HepG2 (cell line): ENCODE results near the gene AMOTL2. TPM values are rescaled to one million over a fixed set of nuclear protein-coding genes. Genes with fewer than 3 reads are reported as not detected.

ENCODE experiments used
- ATAC-seq: fragments of 200-7000 bp; cut with Tn5 transposase; 3 replicates; pipeline ENCODE4 v1.9.1; 2020; ENCODE audit warnings: mild to moderate bottlenecking, moderate library complexity
- BruUV-seq: library from RNA; stranded (reverse); fragments of 400-500 nt; replicated peaks from 2 replicates; lab custom pipeline; 2021; lab: Mats Ljungman, UMichigan
- CTCF ChIA-PET: fragments of 300-600 bp; formaldehyde crosslinking; extraction: SDS; loops from one replicate; lab custom pipeline; 2021; ENCODE audit warnings: low total read pairs, inconsistent platforms, low intra/inter-chr PET ratio; lab: Yijun Ruan, JAX
- POLR2A ChIA-PET: fragments of 350-600 bp; sonication (Branson Sonifier 250); formaldehyde crosslinking; loops from one replicate; lab custom pipeline; 2020; ENCODE audit warnings: antibody characterized with exemption, inconsistent platforms; lab: Yijun Ruan, JAX
- DNase-seq: peaks from one replicate; pipeline ENCODE4 v3.0.0-alpha.2; 2015; ENCODE audit warnings: low spot score
- FAIRE-seq: peaks from 3 replicates; lab custom pipeline; 2011; peaks lifted over from hg19 to GRCh38; lab: Jason Lieb, UNC
- H2AFZ ChIP-seq: one replicate; pipeline ENCODE4 v1.6.1; 2011; ENCODE audit warnings: low read length, inconsistent platforms
- H3K27ac ChIP-seq: fragments of 300-600 bp; 3 replicates; pipeline ENCODE4 v1.8.0; 2011; ENCODE audit warnings: mixed run types, mild to moderate bottlenecking, mixed read lengths, low read length, inconsistent platforms; ENCODE audit not compliant: insufficient read depth; ENCODE audit errors: extremely low read length
- H3K27me3 ChIP-seq, 2 experiments: fragments of 200-600 bp in 1 of 2; 2 replicates in 1 of 2; 3 replicates in 1 of 2; pipeline versions ENCODE4 v1.6.0 to v1.8.0; 2011; ENCODE audit warnings: low read length in 2 of 2, mild to moderate bottlenecking in 2 of 2, moderate library complexity in 2 of 2, inconsistent platforms in 1 of 2; ENCODE audit not compliant: insufficient read depth in 2 of 2, control insufficient read depth in 1 of 2
- H3K36me3 ChIP-seq, 2 experiments: fragments of 200-600 bp in 1 of 2; replicated peaks in 1 of 2; 2 replicates in 1 of 2; 3 replicates in 1 of 2; pipeline versions ENCODE4 v1.5.1 to v1.8.0; 2011; ENCODE audit warnings: low read length in 2 of 2, inconsistent platforms in 1 of 2; ENCODE audit not compliant: insufficient read depth in 2 of 2, control insufficient read depth in 1 of 2
- H3K4me1 ChIP-seq: 2 replicates; pipeline ENCODE4 v1.5.1; 2012; ENCODE audit warnings: low read length, inconsistent platforms; ENCODE audit not compliant: insufficient read depth
- H3K4me2 ChIP-seq: 2 replicates; pipeline ENCODE4 v1.6.0; 2011; ENCODE audit warnings: low read depth, low read length, inconsistent platforms
- H3K4me3 ChIP-seq, 3 experiments: fragments of 200-600 bp in 1 of 3; sonication (generic), shearing (Covaris generic) in 1 of 3; replicated peaks in 1 of 3; 2 replicates each; pipeline ENCODE4 v1.5.1; 2011 to 2016; ENCODE audit warnings: low read length in 3 of 3, inconsistent platforms in 2 of 3, low read depth in 2 of 3, mild to moderate bottlenecking in 2 of 3, control low read depth in 1 of 3, mixed read lengths in 1 of 3; ENCODE audit not compliant: insufficient read depth in 1 of 3
- H3K79me2 ChIP-seq: one replicate; pipeline ENCODE4 v1.6.1; 2011; ENCODE audit warnings: low read length, inconsistent platforms; ENCODE audit not compliant: insufficient read depth
- H3K9ac ChIP-seq: 2 replicates; pipeline ENCODE4 v1.6.0; 2011; ENCODE audit warnings: mild to moderate bottlenecking, low read depth, low read length, inconsistent platforms; ENCODE audit not compliant: insufficient read depth
- H3K9me3 ChIP-seq: 2 replicates; pipeline ENCODE4 v1.5.1; 2012; ENCODE audit warnings: mild to moderate bottlenecking, low read length
- H4K20me1 ChIP-seq: 2 replicates; pipeline ENCODE4 v1.6.0; 2011; ENCODE audit warnings: inconsistent platforms, mild to moderate bottlenecking, low read length, moderate library complexity; ENCODE audit not compliant: insufficient read depth
- CBX1 ChIP-seq: IDR thresholded peaks from one replicate; pipeline ENCODE4 v1.6.1; 2016; ENCODE audit warnings: antibody characterized with exemption, low read depth
- HOXA3 ChIP-seq: sonication (generic); formaldehyde crosslinking; IDR thresholded peaks from 2 replicates; pipeline ENCODE4 v1.5.0; 2020; ENCODE audit warnings: missing genetic modification reagents
- KDM3A ChIP-seq: IDR thresholded peaks from 2 replicates; pipeline ENCODE4 v1.6.1; 2018; ENCODE audit warnings: low read depth, missing compliant biosample characterization
- KLF13 ChIP-seq: sonication (generic); formaldehyde crosslinking; IDR thresholded peaks from 2 replicates; pipeline ENCODE4 v1.4.0; 2020; ENCODE audit warnings: mild to moderate bottlenecking, missing genetic modification reagents
- NFE2L2 ChIP-seq: fragments of 150-350 bp; IDR thresholded peaks from 2 replicates; pipeline ENCODE4 v1.6.1; 2014; ENCODE audit warnings: low read length
- NFRKB ChIP-seq: fragments of 450-650 bp; IDR thresholded peaks from 2 replicates; pipeline ENCODE4 v1.6.1; 2017
- RBM39 ChIP-seq: fragments of 200-400 bp; formaldehyde crosslinking; IDR thresholded peaks from one replicate; pipeline ENCODE4 v1.6.1; 2018; ENCODE audit warnings: antibody characterized with exemption, mild to moderate bottlenecking, low read depth, low read length; ENCODE audit not compliant: poor library complexity, severe bottlenecking
- RORA ChIP-seq: sonication (generic); formaldehyde crosslinking; IDR thresholded peaks from 2 replicates; pipeline ENCODE4 v1.5.0; 2020; ENCODE audit warnings: mild to moderate bottlenecking, missing genetic modification reagents, moderate library complexity
- SMC3 ChIP-seq: IDR thresholded peaks from 2 replicates; pipeline ENCODE4 v1.6.1; 2011; ENCODE audit warnings: low read length, improper control_type of control experiment
- STAT5B ChIP-seq: sonication (generic); formaldehyde crosslinking; IDR thresholded peaks from 2 replicates; pipeline ENCODE4 v1.4.0; 2020; ENCODE audit warnings: missing genetic modification reagents
- THYN1 ChIP-seq: sonication (generic); formaldehyde crosslinking; IDR thresholded peaks from 2 replicates; pipeline ENCODE4 v1.8.1; 2023; ENCODE audit warnings: low read depth, mild to moderate bottlenecking, moderate library complexity, missing genetic modification reagents, borderline replicate concordance
- ZBTB7B ChIP-seq: sonication (generic); formaldehyde crosslinking; IDR thresholded peaks from 2 replicates; pipeline ENCODE4 v1.4.0; 2020; ENCODE audit warnings: missing genetic modification reagents
- ZFP37 ChIP-seq: sonication (generic); formaldehyde crosslinking; IDR thresholded peaks from 2 replicates; pipeline ENCODE4 v1.4.0; 2020; ENCODE audit warnings: missing genetic modification reagents, borderline replicate concordance
- ZFX ChIP-seq: sonication (generic); formaldehyde crosslinking; IDR thresholded peaks from 2 replicates; pipeline ENCODE4 v1.4.0; 2020; ENCODE audit warnings: mild to moderate bottlenecking, low read depth, missing genetic modification reagents, moderate library complexity
- ZMAT5 ChIP-seq: sonication (generic); formaldehyde crosslinking; IDR thresholded peaks from 2 replicates; pipeline ENCODE4 v1.5.0; 2020; ENCODE audit warnings: mild to moderate bottlenecking, low read depth, missing genetic modification reagents, borderline replicate concordance
- ZNF160 ChIP-seq: sonication (generic); formaldehyde crosslinking; IDR thresholded peaks from 2 replicates; pipeline ENCODE4 v1.8.0; 2022; ENCODE audit warnings: mild to moderate bottlenecking, inconsistent platforms, missing genetic modification reagents
- ZNF720 ChIP-seq: sonication (generic); formaldehyde crosslinking; IDR thresholded peaks from 2 replicates; pipeline ENCODE4 v1.4.0; 2020; ENCODE audit warnings: missing genetic modification reagents
- ZNF75D ChIP-seq: sonication (generic); formaldehyde crosslinking; IDR thresholded peaks from 2 replicates; pipeline ENCODE4 v1.8.1; 2023; ENCODE audit warnings: missing genetic modification reagents, mild to moderate bottlenecking, borderline replicate concordance
- ZNF770 ChIP-seq: sonication (generic); formaldehyde crosslinking; IDR thresholded peaks from 2 replicates; pipeline ENCODE4 v1.5.0; 2020; ENCODE audit warnings: mild to moderate bottlenecking, missing genetic modification reagents
- WGBS: methylation state at CpG from one replicate; pipeline ENCODE4 v1.1.6; 2017; ENCODE audit warnings: low lambda C conversion rate; 5-methylcytosine and 5-hydroxymethylcytosine counted together
- in situ Hi-C: cut with HindIII; loops from 2 replicates; pipeline ENCODE4 v1.10.0; 2017; ENCODE audit warnings: low pct_unique_long_range_greater_than_20kb; ENCODE audit not compliant: extremely low pct_ligation_motif_present
- intact Hi-C: fragments of 100-400 bp; cut with micrococcal nuclease; formaldehyde crosslinking; loops from one replicate; pipeline ENCODE4 v1.10.0; 2022; ENCODE audit not compliant: unreplicated experiment
- polyA plus RNA-seq, 8 experiments: library from polyadenylated mRNA; depleted of rRNA in 3 of 8; stranded (reverse) in 7 of 8; unstranded in 1 of 8; fragments of >200 nt; fragmentation: Illumina TruSeq in 4 of 8; extraction: Trizol in 4 of 8; gene quantifications; 2 replicates each; pipeline versions ENCODE4 v1.2.1 to v1.2.3, GENCODE V29; 2011 to 2016; ENCODE audit warnings: low read depth in 4 of 8, missing spikeins in 1 of 8, mixed read lengths in 1 of 8; ENCODE audit not compliant: insufficient read depth in 1 of 8
- total RNA-seq, 5 experiments: library from RNA; depleted of rRNA; stranded (reverse); fragments of >200 nt; fragmentation: Illumina TruSeq; extraction: Trizol; gene quantifications; 2 replicates each; pipeline ENCODE4 v1.2.3, GENCODE V29; 2016; ENCODE audit warnings: low read depth in 1 of 5
- TF ChIP-seq, protein P1 (sequence below): sonication (generic); formaldehyde crosslinking; IDR thresholded peaks from 2 replicates; pipeline ENCODE4 v1.4.0; 2020; ENCODE audit warnings: missing genetic modification reagents, borderline replicate concordance

The AMOTL2 gene
- total and polyA plus RNA-seq, 2 of the 13 experiments (the other 11 are each of a cell fraction or from before 2014, with no cell fraction given): 17.3 to 18.5 TPM

DNA sequence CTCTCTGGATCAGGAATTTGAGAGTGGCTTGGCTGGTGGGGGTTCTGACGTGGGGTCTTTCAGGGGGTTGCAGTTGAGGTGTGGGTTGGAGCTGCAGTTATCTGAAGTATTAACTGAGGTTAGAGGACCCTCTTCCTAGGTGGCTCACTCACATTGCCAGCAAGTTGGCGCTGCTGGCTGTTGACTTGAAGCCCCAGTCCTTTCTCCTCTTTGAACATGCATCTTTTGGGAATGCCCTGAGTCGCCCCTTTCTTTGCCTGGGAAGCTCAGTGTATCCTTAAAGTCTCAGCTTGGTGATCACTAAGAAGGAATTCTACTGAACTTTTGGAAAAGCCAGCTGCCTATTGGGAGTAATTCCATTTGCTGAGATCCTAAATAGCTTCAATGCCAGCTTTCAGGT lies 13.0 kb upstream of the AMOTL2 start (continued):
- TF ChIP-seq ZFX (CRISPR knock-in tag) (no peak), ZNF720 (no peak), ZNF75D (CRISPR knock-in tag) (no peak), ZFP37 (no peak), RORA (CRISPR knock-in tag) (no peak), ZNF160 (CRISPR knock-in tag) (no peak), KDM3A (no peak)

DNA sequence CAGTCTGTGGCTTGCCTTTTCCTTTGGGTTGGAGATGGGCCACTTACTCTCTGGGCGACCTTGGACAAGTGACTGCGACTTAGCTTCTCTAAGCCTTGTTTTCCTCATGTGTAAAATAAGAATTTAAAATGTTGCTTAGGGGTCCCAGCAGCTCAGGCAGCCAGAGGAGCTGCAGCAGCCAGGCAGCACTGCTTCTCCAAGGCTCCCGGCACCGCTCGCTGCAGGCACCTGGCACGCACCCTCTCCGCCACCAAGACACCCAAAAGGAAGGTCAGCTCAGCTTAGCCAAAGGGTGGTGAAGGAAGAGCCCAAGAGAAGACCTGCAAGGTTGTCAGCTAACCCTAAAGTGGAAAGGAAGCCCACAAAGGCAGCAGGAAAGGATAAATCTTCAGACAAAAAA lies 10.7 kb upstream of the AMOTL2 start:
- ATAC-seq (no peak), DNase-seq (no peak), FAIRE-seq (no peak)
- Histone ChIP-seq H3K9me3 (no peaks in the 10 kb centered on the region), H3K4me2 (no peak overlapping the region), H3K9ac (no peak overlapping the region), H3K27ac (no peak overlapping the region), H3K4me1 (no peaks in the 10 kb centered on the region), H3K36me3 (no peaks in the 10 kb centered on the region), H2AFZ (no peak overlapping the region), H3K79me2 (no peaks in the 10 kb centered on the region), H3K4me3 (no peak overlapping the region), H4K20me1 (no peaks in the 10 kb centered on the region), H3K27me3 (peaks cover 1 to 41% of the 10 kb centered on the region in 2 experiments; a peak in 3 of 5 replicates)
- ChIA-PET POLR2A (no interaction called here), CTCF (no interaction called here)
- BruUV-seq: no TSS peak
- in situ Hi-C loops: no loop called here
- WGBS: 70% methylated on average over 7 of the region's 7 CpGs
- intact Hi-C loops: no loop called here
- TF ChIP-seq ZBTB7B (CRISPR knock-in tag) (no peak), CBX1 (no peak), RBM39 (no peak), THYN1 (CRISPR knock-in tag) (no peak), KLF13 (CRISPR knock-in tag) (no peak), NFE2L2 (no peak), ZMAT5 (no peak), SMC3 (no peak), NFRKB (no peak), HOXA3 (CRISPR knock-in tag) (no peak), STAT5B (CRISPR knock-in tag) (no peak), RORA (CRISPR knock-in tag) (no peak), ZNF770 (CRISPR knock-in tag) (no peak)
- TF ChIP-seq, protein P1, sequence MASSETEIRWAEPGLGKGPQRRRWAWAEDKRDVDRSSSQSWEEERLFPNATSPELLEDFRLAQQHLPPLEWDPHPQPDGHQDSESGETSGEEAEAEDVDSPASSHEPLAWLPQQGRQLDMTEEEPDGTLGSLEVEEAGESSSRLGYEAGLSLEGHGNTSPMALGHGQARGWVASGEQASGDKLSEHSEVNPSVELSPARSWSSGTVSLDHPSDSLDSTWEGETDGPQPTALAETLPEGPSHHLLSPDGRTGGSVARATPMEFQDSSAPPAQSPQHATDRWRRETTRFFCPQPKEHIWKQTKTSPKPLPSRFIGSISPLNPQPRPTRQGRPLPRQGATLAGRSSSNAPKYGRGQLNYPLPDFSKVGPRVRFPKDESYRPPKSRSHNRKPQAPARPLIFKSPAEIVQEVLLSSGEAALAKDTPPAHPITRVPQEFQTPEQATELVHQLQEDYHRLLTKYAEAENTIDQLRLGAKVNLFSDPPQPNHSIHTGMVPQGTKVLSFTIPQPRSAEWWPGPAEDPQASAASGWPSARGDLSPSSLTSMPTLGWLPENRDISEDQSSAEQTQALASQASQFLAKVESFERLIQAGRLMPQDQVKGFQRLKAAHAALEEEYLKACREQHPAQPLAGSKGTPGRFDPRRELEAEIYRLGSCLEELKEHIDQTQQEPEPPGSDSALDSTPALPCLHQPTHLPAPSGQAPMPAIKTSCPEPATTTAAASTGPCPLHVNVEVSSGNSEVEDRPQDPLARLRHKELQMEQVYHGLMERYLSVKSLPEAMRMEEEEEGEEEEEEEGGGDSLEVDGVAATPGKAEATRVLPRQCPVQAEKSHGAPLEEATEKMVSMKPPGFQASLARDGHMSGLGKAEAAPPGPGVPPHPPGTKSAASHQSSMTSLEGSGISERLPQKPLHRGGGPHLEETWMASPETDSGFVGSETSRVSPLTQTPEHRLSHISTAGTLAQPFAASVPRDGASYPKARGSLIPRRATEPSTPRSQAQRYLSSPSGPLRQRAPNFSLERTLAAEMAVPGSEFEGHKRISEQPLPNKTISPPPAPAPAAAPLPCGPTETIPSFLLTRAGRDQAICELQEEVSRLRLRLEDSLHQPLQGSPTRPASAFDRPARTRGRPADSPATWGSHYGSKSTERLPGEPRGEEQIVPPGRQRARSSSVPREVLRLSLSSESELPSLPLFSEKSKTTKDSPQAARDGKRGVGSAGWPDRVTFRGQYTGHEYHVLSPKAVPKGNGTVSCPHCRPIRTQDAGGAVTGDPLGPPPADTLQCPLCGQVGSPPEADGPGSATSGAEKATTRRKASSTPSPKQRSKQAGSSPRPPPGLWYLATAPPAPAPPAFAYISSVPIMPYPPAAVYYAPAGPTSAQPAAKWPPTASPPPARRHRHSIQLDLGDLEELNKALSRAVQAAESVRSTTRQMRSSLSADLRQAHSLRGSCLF (CRISPR knock-in tag): no peak
